PC-9 (cell line): ENCODE measurements around the gene ADGRA1.

Experiments used
- CTCF ChIP-seq: fragments of 200-600 bp; sonication (generic); conservative IDR thresholded peaks from 2 replicates; pipeline ENCODE4 v1.6.1; 2017; ENCODE audit warnings: mixed run types, antibody characterized with exemption, mild to moderate bottlenecking, moderate library complexity
- EZH2 ChIP-seq: fragments of 200-600 bp; sonication (generic); IDR thresholded peaks from 2 replicates; pipeline ENCODE4 v1.8.0; 2017; ENCODE audit warnings: antibody characterized with exemption, low read depth

- TF ChIP-seq EZH2 (no peak), CTCF (no peak)
Observed at GRCh38 chr10:133056001-133056400, 31.7 kb upstream of the ADGRA1 start.
